Adrenal gland (tissue), 5 donors: ENCODE data around the gene BMERB1.

ENCODE experiments used
- CTCF ChIP-seq, 6 experiments: fragments of 450-650 bp in 4 of 6; fragments of 200-600 bp in 2 of 6; sonication (generic) in 1 of 6; IDR thresholded peaks; 1 replicate in 5 of 6; 2 replicates in 1 of 6; pipeline versions ENCODE4 v1.5.1 to v1.8.0; 2016 to 2021; ENCODE audit warnings: antibody characterized with exemption in 6 of 6, mild to moderate bottlenecking in 2 of 6, moderate library complexity in 1 of 6
- POLR2A ChIP-seq, 2 donors: fragments of 450-650 bp; IDR thresholded peaks; one replicate each; pipeline ENCODE4 v1.6.1; 2017; ENCODE audit warnings: antibody characterized with exemption in 2 of 2, mild to moderate bottlenecking in 2 of 2, moderate library complexity in 1 of 2
- donor health status: DM: no; HTN: no; CAD: no.

GRCh38 chr16:15515992-15516391 is 81.6 kb downstream of the BMERB1 start:
- TF ChIP-seq CTCF (IDR thresholded peaks at IDR 0.05), result no peak
- TF ChIP-seq POLR2A (IDR thresholded peaks at IDR 0.05), result no peak
